HEK293T (cell line): ENCODE data around the gene TRPM3.

Source experiments
- ARNT ChIP-seq: fragments of 450-650 bp; IDR thresholded peaks from 2 replicates; pipeline ENCODE4 v1.6.1; 2017; ENCODE audit warnings: mild to moderate bottlenecking
- FOXA1 ChIP-seq: fragments of 450-650 bp; IDR thresholded peaks from 2 replicates; pipeline ENCODE4 v1.6.1; 2016; ENCODE audit warnings: mild to moderate bottlenecking
- FOXM1 ChIP-seq: fragments of 450-650 bp; IDR thresholded peaks from 2 replicates; pipeline ENCODE4 v1.6.1; 2017; ENCODE audit warnings: mild to moderate bottlenecking, borderline replicate concordance
- PKNOX1 ChIP-seq: fragments of 450-650 bp; IDR thresholded peaks from 2 replicates; pipeline ENCODE4 v1.6.1; 2016
- SP1 ChIP-seq: fragments of 450-650 bp; IDR thresholded peaks from 2 replicates; pipeline ENCODE4 v1.6.1; 2017
- TARDBP ChIP-seq: fragments of 450-650 bp; IDR thresholded peaks from 2 replicates; pipeline ENCODE4 v1.6.1; 2016
- ZNF384 ChIP-seq: fragments of 450-650 bp; IDR thresholded peaks from 2 replicates; pipeline ENCODE4 v1.6.1; 2016

DNA sequence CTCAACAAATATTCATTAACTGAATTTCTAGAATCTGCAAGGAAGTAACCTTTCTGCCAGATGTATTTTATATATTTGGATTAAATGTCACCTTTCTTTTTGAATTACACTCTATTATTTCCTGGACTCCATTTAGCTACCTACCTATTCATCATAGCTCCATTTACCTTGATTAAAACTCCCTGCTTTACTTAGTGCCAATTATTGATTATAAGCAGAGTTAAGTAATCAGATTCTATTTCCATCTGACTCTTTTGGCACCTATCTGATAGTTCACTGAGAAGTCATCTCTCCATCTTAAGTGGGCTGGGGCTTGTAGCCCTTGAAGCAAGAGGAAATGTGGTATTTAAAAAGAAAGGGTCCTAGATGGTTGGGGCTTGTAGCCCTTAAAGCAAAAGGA, 88.6 kb downstream of the TRPM3 start:
- TF ChIP-seq PKNOX1 (no peak), FOXM1 (no peak), ZNF384 (no peak), FOXA1 (no peak), ARNT (no peak), TARDBP (no peak), SP1 (no peak)
